ENCODE data around the gene PPA2.

The PPA2 gene

GRCh38 chr4:105473324-105474098 is at the start of gene PPA2:
Gene PPA2, minus strand, starts transcription at chr4:105474062. Its CDS starts 12 bp downstream, at chr4:105474050.
- TF ChIP-seq CTCF (IDR thresholded peaks at IDR 0.05; ENCODE audit: insufficient read depth, low read depth, low read length, missing control alignments), result no peak
- peak within 1 kb of the TSS; percentile 98 for H3K4me3 ChIP-seq (ENCODE audit: low read depth, low read length)
- DNase-seq (ENCODE audit: low read depth), result peak; percentile 95

DNA sequence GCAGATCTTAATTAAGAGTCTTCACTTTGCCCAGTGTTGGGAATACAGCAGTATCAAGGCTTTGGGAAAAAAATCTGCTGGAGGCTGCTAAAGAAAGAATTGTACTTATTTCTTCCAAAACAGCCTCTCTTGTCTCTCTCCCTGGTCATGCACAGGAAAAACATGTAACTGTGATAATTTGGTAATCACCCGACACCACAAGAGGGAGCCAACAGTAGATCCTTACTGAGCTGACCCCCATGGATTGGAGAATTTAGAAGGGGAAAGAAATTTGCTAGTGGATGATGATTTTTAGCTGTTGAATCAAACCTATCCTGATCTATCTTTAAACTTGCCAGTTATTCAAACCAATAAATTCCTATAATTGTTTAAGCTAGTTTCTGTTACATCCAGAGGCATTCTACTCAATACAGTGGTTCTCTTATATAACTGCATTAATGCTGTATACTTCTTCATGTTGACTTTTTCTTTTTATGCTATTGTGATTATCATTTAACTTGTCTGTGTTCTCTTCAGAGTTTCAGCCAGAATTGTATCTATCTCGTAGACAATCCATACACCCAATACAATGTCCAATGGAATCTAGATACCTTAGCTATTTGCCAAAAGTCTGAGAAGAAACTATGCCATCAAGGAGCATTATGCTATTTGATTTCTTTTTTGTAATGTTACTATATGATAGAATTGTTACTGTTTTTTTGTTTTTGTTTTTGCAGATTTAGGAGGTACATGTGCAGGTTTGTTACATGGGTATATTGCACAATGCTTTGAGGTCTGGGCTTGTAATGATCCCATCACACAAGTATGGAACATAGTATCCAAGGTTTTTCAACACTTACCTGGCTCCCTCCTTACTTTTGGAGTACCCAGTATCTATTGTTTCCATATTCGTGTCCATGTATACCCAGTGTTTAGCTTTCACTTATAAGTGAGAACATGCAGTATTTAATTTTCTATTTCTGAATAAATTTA is 47.2 kb upstream of the PPA2 start:
- H3K4me3 ChIP-seq (ENCODE audit: low read depth, low read length), result no peak overlapping the region
- peak; percentile 64 for DNase-seq (ENCODE audit: low read depth)
- TF ChIP-seq CTCF (IDR thresholded peaks at IDR 0.05; ENCODE audit: insufficient read depth, low read depth, low read length, missing control alignments), result peak; percentile 60

DNA sequence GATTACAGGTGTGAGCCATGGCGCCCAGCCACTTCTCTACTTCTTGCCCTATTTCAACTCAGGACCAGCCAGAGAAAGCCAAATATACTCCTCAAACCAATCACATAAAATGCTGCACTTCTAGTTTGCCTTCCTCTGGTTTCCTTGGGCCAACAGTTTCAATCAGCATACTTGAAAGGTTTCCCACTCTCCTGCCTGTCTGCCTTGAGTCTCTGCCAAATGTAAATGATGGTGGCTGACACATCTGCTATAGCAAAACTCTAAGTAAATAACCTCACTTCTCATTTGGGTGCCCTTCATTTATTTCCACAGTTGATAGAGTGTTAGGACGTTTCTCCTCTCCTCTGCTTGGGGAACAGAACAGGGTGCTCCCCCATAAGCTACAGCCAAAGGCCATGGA is 36.4 kb upstream of the PPA2 start:
- H3K4me3 ChIP-seq (ENCODE audit: low read depth, low read length), result no peak overlapping the region
- no peak for DNase-seq (ENCODE audit: low read depth)
- no peak for TF ChIP-seq CTCF (IDR thresholded peaks at IDR 0.05; ENCODE audit: insufficient read depth, low read depth, low read length, missing control alignments)

GRCh38 chr4:105509714-105510113 is 35.9 kb upstream of the PPA2 start:
- no peak overlapping the region for H3K4me3 ChIP-seq (ENCODE audit: low read depth, low read length)
- no peak for DNase-seq (ENCODE audit: low read depth)
- no peak for TF ChIP-seq CTCF (IDR thresholded peaks at IDR 0.05; ENCODE audit: insufficient read depth, low read depth, low read length, missing control alignments)

- peak; percentile 17 for DNase-seq (ENCODE audit: low read depth)
- no peak overlapping the region for H3K4me3 ChIP-seq (ENCODE audit: low read depth, low read length)
- no peak for TF ChIP-seq CTCF (IDR thresholded peaks at IDR 0.05; ENCODE audit: insufficient read depth, low read depth, low read length, missing control alignments)
These were observed 35.4 kb upstream of the PPA2 start for GRCh38 chr4:105509291-105509690.

GRCh38 chr4:105504744-105505143 is 30.9 kb upstream of the PPA2 start:
- H3K4me3 ChIP-seq (ENCODE audit: low read depth, low read length), result no peak overlapping the region
- no peak for TF ChIP-seq CTCF (IDR thresholded peaks at IDR 0.05; ENCODE audit: insufficient read depth, low read depth, low read length, missing control alignments)
- DNase-seq (ENCODE audit: low read depth), result no peak

All from GM12865 (cell line).